MM.1S (cell line): ENCODE measurements around the gene FGFR2.

ENCODE experiments used
- EZH2 ChIP-seq: fragments of 300-600 bp; sonication (generic); optimal IDR thresholded peaks from 2 replicates; pipeline ENCODE3; 2017; ENCODE audit warnings: low read depth, mild to moderate bottlenecking, antibody characterized with exemption, low read length, mixed read lengths
- EZH2phosphoT487 ChIP-seq: fragments of 300-600 bp; sonication (generic); IDR thresholded peaks from 2 replicates; pipeline ENCODE4 v1.6.1; 2018; ENCODE audit warnings: antibody characterized with exemption, low read length
- TF ChIP-seq, protein P1 (sequence below): fragments of 300-600 bp; sonication (generic); IDR thresholded peaks from 2 replicates; pipeline ENCODE4 v1.5.1; 2016; ENCODE audit warnings: antibody characterized with exemption, low read length, mixed read lengths

DNA sequence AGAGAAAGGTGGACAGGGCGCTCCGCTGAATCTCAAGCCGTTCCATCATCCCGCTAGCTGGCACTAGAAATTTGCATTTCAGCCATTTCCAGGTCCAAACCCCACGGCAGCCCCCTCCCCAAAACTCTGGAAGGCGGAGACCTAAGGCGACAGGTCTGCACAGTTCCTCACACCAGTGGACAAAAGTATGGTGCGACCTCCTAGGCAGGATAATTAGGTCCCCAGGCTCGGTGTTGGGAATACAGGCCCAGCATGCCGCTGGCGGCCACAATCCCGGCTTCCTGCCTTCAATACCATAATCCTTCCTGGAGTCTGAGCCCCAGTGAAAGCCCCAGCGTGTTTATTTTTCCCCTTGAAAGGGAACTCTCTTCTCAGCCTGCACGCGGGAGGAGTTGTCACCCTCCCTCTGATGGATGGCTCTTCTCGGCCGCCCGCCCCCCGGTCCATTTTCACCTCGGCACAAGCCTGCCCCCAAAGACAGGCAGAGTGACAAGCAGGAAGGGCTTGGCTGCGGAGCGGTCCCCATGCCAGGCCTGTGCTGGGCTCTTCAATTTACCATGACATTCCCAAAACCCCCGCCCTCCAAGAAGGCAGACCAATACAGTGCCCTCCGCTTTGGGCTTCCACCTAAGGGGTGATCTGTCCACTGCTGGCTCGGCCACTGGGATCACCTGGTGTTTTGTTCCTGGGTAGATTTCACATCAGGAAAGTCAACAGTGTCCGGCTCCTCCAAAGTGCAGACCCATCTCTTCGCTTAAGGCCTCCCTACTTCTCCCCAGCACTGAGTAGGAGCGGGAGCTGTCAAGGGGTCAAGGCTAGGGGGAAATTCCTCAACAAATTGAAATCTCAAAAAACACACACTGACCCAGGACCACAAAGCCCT, 2.2 kb downstream of the FGFR2 start:
- TF ChIP-seq, protein P1, sequence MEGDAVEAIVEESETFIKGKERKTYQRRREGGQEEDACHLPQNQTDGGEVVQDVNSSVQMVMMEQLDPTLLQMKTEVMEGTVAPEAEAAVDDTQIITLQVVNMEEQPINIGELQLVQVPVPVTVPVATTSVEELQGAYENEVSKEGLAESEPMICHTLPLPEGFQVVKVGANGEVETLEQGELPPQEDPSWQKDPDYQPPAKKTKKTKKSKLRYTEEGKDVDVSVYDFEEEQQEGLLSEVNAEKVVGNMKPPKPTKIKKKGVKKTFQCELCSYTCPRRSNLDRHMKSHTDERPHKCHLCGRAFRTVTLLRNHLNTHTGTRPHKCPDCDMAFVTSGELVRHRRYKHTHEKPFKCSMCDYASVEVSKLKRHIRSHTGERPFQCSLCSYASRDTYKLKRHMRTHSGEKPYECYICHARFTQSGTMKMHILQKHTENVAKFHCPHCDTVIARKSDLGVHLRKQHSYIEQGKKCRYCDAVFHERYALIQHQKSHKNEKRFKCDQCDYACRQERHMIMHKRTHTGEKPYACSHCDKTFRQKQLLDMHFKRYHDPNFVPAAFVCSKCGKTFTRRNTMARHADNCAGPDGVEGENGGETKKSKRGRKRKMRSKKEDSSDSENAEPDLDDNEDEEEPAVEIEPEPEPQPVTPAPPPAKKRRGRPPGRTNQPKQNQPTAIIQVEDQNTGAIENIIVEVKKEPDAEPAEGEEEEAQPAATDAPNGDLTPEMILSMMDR, result no peak
- no peak for TF ChIP-seq EZH2
- TF ChIP-seq EZH2phosphoT487, result no peak
